GM12865 (cell line): ENCODE data around the gene MSH3.
A peak's percentile ranks its signal among the peaks of the same experiment; 100 is the strongest.

Experiments
- DNase-seq: peaks from one replicate; pipeline ENCODE4 v3.0.0; 2010; ENCODE audit warnings: low read depth
- H3K4me3 ChIP-seq: 2 replicates; pipeline ENCODE4 v1.5.1; 2011; ENCODE audit warnings: mild to moderate bottlenecking, low read depth, low read length, control low read depth
- CTCF ChIP-seq: IDR thresholded peaks from 2 replicates; pipeline ENCODE4 v1.5.1; 2011; ENCODE audit warnings: low read length, control low read depth, low read depth, inconsistent platforms; ENCODE audit not compliant: insufficient read depth; ENCODE audit errors: missing control alignments

MSH3 gene

GRCh38 chr5:80740999-80741398, 86.5 kb downstream of the MSH3 start:
- no peak for TF ChIP-seq CTCF
- no peak overlapping the region for H3K4me3 ChIP-seq
- peak; percentile 12 for DNase-seq

- DNase-seq = no peak
- no peak overlapping the region for H3K4me3 ChIP-seq
- no peak for TF ChIP-seq CTCF
Observed at GRCh38 chr5:80744149-80744548, 89.7 kb downstream of the MSH3 start.

- no peak overlapping the region for H3K4me3 ChIP-seq
- DNase-seq = no peak
- no peak for TF ChIP-seq CTCF
Observed at GRCh38 chr5:80745490-80745889, 91.0 kb downstream of the MSH3 start.

GRCh38 chr5:80747922-80748321, 93.5 kb downstream of the MSH3 start:
- TF ChIP-seq CTCF = no peak
- no peak for DNase-seq
- H3K4me3 ChIP-seq = no peak overlapping the region

- no peak overlapping the region for H3K4me3 ChIP-seq
- no peak for TF ChIP-seq CTCF
- DNase-seq = no peak
Observed at GRCh38 chr5:80752427-80752826, 98.0 kb downstream of the MSH3 start.

GRCh38 chr5:80753712-80754111, 99.3 kb downstream of the MSH3 start:
- DNase-seq = no peak
- no peak overlapping the region for H3K4me3 ChIP-seq
- TF ChIP-seq CTCF = no peak

GRCh38 chr5:80754900-80755299, 100.4 kb downstream of the MSH3 start:
- TF ChIP-seq CTCF = no peak
- peak; percentile 58 for DNase-seq
- H3K4me3 ChIP-seq = no peak overlapping the region; the same call in 1 of the 2 replicates
